GM12891 (cell line): Measurements from ENCODE around the gene DLG5.

ENCODE experiments used
- POLR2A ChIP-seq: IDR thresholded peaks from 2 replicates; pipeline ENCODE4 v1.6.1; 2011; ENCODE audit warnings: low read depth, low read length, control low read depth
- POLR2AphosphoS5 ChIP-seq: IDR thresholded peaks from 2 replicates; pipeline ENCODE4 v1.6.1; 2011; ENCODE audit warnings: low read depth, low read length, control low read depth
- POU2F2 ChIP-seq: IDR thresholded peaks from 2 replicates; pipeline ENCODE4 v1.6.1; 2011; ENCODE audit warnings: low read depth, mild to moderate bottlenecking, control low read depth, low read length, moderate library complexity
- SPI1 ChIP-seq: IDR thresholded peaks from 2 replicates; pipeline ENCODE4 v1.6.1; 2011; ENCODE audit warnings: low read depth, low read length, control low read depth
- TAF1 ChIP-seq: IDR thresholded peaks from 2 replicates; pipeline ENCODE4 v1.6.1; 2011; ENCODE audit warnings: low read depth, low read length, control low read depth

DNA sequence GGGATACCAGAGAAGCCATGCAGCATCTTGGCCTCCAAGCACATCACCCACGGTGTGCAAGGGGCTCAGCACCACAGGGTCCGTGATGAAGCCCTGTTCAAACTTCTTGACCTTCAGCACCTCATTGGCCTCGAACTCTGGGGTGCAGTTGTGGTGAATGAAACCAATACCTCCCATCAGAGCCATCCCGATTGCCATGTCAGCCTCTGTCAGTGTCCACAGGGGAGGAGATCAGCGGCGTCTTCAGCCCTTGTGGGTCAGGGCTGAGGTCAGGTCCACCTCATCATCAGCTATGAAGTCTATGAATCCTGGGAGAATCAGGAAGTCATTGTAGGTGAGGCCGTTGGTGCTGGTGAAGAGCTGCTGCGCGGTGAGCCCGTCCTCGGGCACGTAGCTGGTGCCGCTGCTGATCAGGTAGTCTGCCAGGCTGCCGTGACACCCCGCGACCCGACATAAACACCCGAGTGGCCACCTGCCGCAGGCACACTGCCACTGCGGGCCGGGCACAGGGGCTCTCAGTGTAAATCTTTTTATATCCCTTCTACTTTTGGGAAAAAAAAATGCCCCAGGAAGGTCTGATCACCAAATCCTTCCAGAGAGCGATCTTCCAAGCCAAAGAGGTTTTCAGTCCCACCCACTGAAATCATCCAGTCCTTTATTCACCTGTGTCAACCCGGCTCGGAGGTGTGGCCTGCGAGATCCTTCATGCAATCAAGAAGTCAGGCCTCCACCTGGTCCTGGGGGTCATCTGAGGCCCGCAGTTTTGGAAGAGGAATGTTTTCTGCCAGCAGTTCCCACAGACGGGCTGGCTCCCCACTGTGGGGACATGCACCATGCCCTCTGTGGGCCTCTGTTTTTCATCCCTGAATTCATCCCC is 144.9 kb downstream of the DLG5 start:
- no peak for TF ChIP-seq POLR2A
- no peak for TF ChIP-seq POLR2AphosphoS5
- TF ChIP-seq SPI1 = no peak
- TF ChIP-seq TAF1 = no peak
- TF ChIP-seq POU2F2 = no peak
